H1 (cell line): ENCODE data around the gene ABCA2. TPM values are rescaled to one million over a fixed set of nuclear protein-coding genes. Genes with fewer than 3 reads are reported as not detected.

Experiments
- CTCF ChIA-PET: fragments of 300-600 bp; sonication (Branson Sonifier 250); formaldehyde crosslinking; loops from one replicate; lab custom pipeline; 2021; ENCODE audit not compliant: partially characterized antibody; lab: Charles Lee
- POLR2A ChIA-PET: fragments of 300-600 bp; sonication (Branson Sonifier 250); formaldehyde crosslinking; loops from one replicate; lab custom pipeline; 2021; ENCODE audit warnings: inconsistent platforms; ENCODE audit not compliant: partially characterized antibody; lab: Charles Lee
- DNase-seq, 2 experiments: peaks; one replicate each; pipeline versions ENCODE4 v3.0.0 to v3.0.0-alpha.2; 2010 to 2022; ENCODE audit warnings: low spot score in 2 of 2, low read depth in 1 of 2, mixed read lengths in 1 of 2
- FAIRE-seq: peaks from 2 replicates; lab custom pipeline; 2011; peaks lifted over from hg19 to GRCh38; lab: Jason Lieb, UNC
- H2AFZ ChIP-seq: 2 replicates; pipeline ENCODE4 v1.8.1; 2012; ENCODE audit warnings: low read length, inconsistent platforms
- H2AK5ac ChIP-seq: 2 replicates; pipeline ENCODE4 v1.6.1; 2013; ENCODE audit warnings: low read depth, low read length
- H2BK120ac ChIP-seq: replicated peaks from 2 replicates; pipeline ENCODE3; 2013; ENCODE audit warnings: low read depth, low read length, inconsistent platforms
- H2BK12ac ChIP-seq: 2 replicates; pipeline ENCODE4 v1.6.1; 2013; ENCODE audit warnings: low read depth, low read length
- H2BK15ac ChIP-seq: 2 replicates; pipeline ENCODE4 v1.6.1; 2013; ENCODE audit warnings: low read length
- H2BK20ac ChIP-seq: 2 replicates; pipeline ENCODE4 v1.6.1; 2013; ENCODE audit warnings: low read length
- H2BK5ac ChIP-seq: 2 replicates; pipeline ENCODE4 v1.6.1; 2013; ENCODE audit warnings: low read depth, low read length
- H3K14ac ChIP-seq: 2 replicates; pipeline ENCODE4 v1.6.1; 2013; ENCODE audit warnings: inconsistent platforms; ENCODE audit not compliant: insufficient read length
- H3K18ac ChIP-seq: 2 replicates; pipeline ENCODE4 v1.6.1; 2013; ENCODE audit warnings: low read length; ENCODE audit errors: extremely low read depth
- H3K23ac ChIP-seq: 2 replicates; pipeline ENCODE4 v1.6.1; 2013; ENCODE audit warnings: inconsistent platforms; ENCODE audit not compliant: insufficient read length
- H3K23me2 ChIP-seq: 2 replicates; pipeline ENCODE4 v1.6.1; 2013; ENCODE audit warnings: low read depth, low read length
- H3K27ac ChIP-seq: 2 replicates; pipeline ENCODE4 v1.6.1; 2011; ENCODE audit warnings: low read depth, low read length, inconsistent platforms
- H3K27me3 ChIP-seq, 4 experiments: replicated peaks in 1 of 4; 1 replicate in 1 of 4; 2 replicates in 3 of 4; pipeline versions ENCODE4 v1.6.1 to v1.8.1; 2011 to 2013; ENCODE audit warnings: low read length in 3 of 4, mild to moderate bottlenecking in 3 of 4, inconsistent platforms in 2 of 4, mixed read lengths in 2 of 4, moderate library complexity in 1 of 4; ENCODE audit not compliant: control insufficient read depth in 3 of 4, insufficient read depth in 3 of 4; ENCODE audit errors: extremely low read depth in 1 of 4
- H3K36me3 ChIP-seq, 4 experiments: 2 replicates each; pipeline versions ENCODE4 v1.6.1 to v1.8.1; 2011 to 2013; ENCODE audit warnings: mild to moderate bottlenecking in 4 of 4, low read length in 3 of 4, moderate library complexity in 2 of 4, control low read depth in 1 of 4, inconsistent platforms in 1 of 4; ENCODE audit not compliant: insufficient read depth in 4 of 4, control insufficient read depth in 2 of 4
- H3K4ac ChIP-seq: replicated peaks from 2 replicates; pipeline ENCODE3; 2013; ENCODE audit warnings: low read length, low read depth, mixed read lengths, inconsistent platforms; ENCODE audit not compliant: insufficient read length
- H3K4me1 ChIP-seq, 4 experiments: replicated peaks in 1 of 4; 1 replicate in 1 of 4; 2 replicates in 3 of 4; pipeline versions ENCODE4 v1.6.1 to v1.8.1; 2011 to 2013; ENCODE audit warnings: low read length in 3 of 4, inconsistent platforms in 2 of 4, mixed read lengths in 1 of 4; ENCODE audit not compliant: insufficient read depth in 4 of 4, control insufficient read depth in 3 of 4
- H3K4me2 ChIP-seq, 2 experiments: 2 replicates each; pipeline versions ENCODE4 v1.6.1 to v1.8.1; 2011 to 2013; ENCODE audit warnings: low read depth in 2 of 2, low read length in 2 of 2, control low read depth in 1 of 2, inconsistent platforms in 1 of 2, mild to moderate bottlenecking in 1 of 2; ENCODE audit not compliant: insufficient read depth in 1 of 2
- H3K4me3 ChIP-seq, 4 experiments: fragments of 200-600, 300-600 bp in 1 of 4; sonication (generic), shearing (Covaris generic), sonication (Bioruptor Twin) in 1 of 4; 2 replicates each; pipeline versions ENCODE4 v1.5.1 to v1.8.1; 2011 to 2016; ENCODE audit warnings: low read length in 4 of 4, low read depth in 3 of 4, control low read depth in 2 of 4, inconsistent platforms in 2 of 4, mild to moderate bottlenecking in 2 of 4, mixed read lengths in 1 of 4, moderate library complexity in 1 of 4; ENCODE audit not compliant: insufficient read depth in 2 of 4; ENCODE audit errors: extremely low read depth in 1 of 4
- H3K56ac ChIP-seq: replicated peaks from 2 replicates; pipeline ENCODE3; 2013; ENCODE audit warnings: low read depth, mild to moderate bottlenecking, mixed read lengths, low read length, inconsistent platforms; ENCODE audit not compliant: insufficient read length
- H3K79me1 ChIP-seq: 2 replicates; pipeline ENCODE4 v1.6.1; 2013; ENCODE audit warnings: low read depth, low read length, control low read depth
- H3K79me2 ChIP-seq, 2 experiments: 2 replicates each; pipeline versions ENCODE4 v1.6.1 to v1.8.1; 2012 to 2013; ENCODE audit warnings: low read length in 2 of 2, mild to moderate bottlenecking in 2 of 2, inconsistent platforms in 1 of 2; ENCODE audit not compliant: insufficient read depth in 2 of 2, control insufficient read depth in 1 of 2
- H3K9ac ChIP-seq, 4 experiments: replicated peaks in 1 of 4; 1 replicate in 1 of 4; 2 replicates in 3 of 4; pipeline versions ENCODE4 v1.6.1 to v1.8.1; 2011 to 2013; ENCODE audit warnings: low read depth in 3 of 4, low read length in 3 of 4, control low read depth in 2 of 4, mild to moderate bottlenecking in 2 of 4, moderate library complexity in 2 of 4, inconsistent platforms in 1 of 4; ENCODE audit errors: extremely low read depth in 1 of 4
- H3K9me3 ChIP-seq, 2 experiments: 2 replicates each; pipeline versions ENCODE4 v1.6.1 to v1.8.1; 2012 to 2013; ENCODE audit warnings: mild to moderate bottlenecking in 2 of 2, moderate library complexity in 2 of 2, control low read depth in 1 of 2, inconsistent platforms in 1 of 2, low read depth in 1 of 2, low read length in 1 of 2, mixed read lengths in 1 of 2; ENCODE audit not compliant: insufficient read depth in 2 of 2
- H4K20me1 ChIP-seq, 2 experiments: replicated peaks in 1 of 2; 2 replicates each; pipeline versions ENCODE3 to v1.8.1; 2011 to 2013; ENCODE audit warnings: inconsistent platforms in 2 of 2, low read length in 2 of 2, mild to moderate bottlenecking in 1 of 2; ENCODE audit not compliant: insufficient read depth in 2 of 2, control insufficient read depth in 1 of 2
- H4K5ac ChIP-seq: 2 replicates; pipeline ENCODE4 v1.6.1; 2013; ENCODE audit warnings: low read length, low read depth, mixed read lengths, inconsistent platforms; ENCODE audit not compliant: insufficient read length
- H4K8ac ChIP-seq: 2 replicates; pipeline ENCODE4 v1.8.0; 2013; ENCODE audit warnings: mild to moderate bottlenecking, moderate library complexity, low read length, inconsistent platforms; ENCODE audit not compliant: insufficient read depth; ENCODE audit errors: extremely low read depth
- H4K91ac ChIP-seq: replicated peaks from 2 replicates; pipeline ENCODE3; 2013; ENCODE audit warnings: low read length, mixed read lengths, inconsistent platforms; ENCODE audit not compliant: insufficient read length
- E2F6 ChIP-seq: IDR thresholded peaks from 2 replicates; pipeline ENCODE4 v1.6.1; 2012; ENCODE audit warnings: inconsistent platforms
- RBBP5 ChIP-seq: IDR thresholded peaks from 2 replicates; pipeline ENCODE4 v1.7.1; 2012; ENCODE audit warnings: low read depth, mild to moderate bottlenecking, inconsistent platforms, low read length, moderate library complexity, borderline replicate concordance
- TCF12 ChIP-seq: IDR thresholded peaks from 2 replicates; pipeline ENCODE4 v1.6.1; 2011; ENCODE audit warnings: low read depth, mild to moderate bottlenecking, low read length
- WGBS, 2 experiments: shearing (Covaris generic) in 1 of 2; methylation state at CpG; one replicate each; pipeline versions ENCODE4 v1.1.6 to v1.1.7; 2013 to 2015; ENCODE audit warnings: low lambda C conversion rate in 2 of 2, mixed read lengths in 2 of 2, inconsistent platforms in 1 of 2, low coverage in 1 of 2, missing lambda C conversion rate in 1 of 2; ENCODE audit not compliant: insufficient replicate concordance in 2 of 2, insufficient coverage in 1 of 2, insufficient read length in 1 of 2; ENCODE audit errors: extremely low coverage in 1 of 2, missing lambda C conversion rate in 1 of 2; 5-methylcytosine and 5-hydroxymethylcytosine counted together
- polyA plus RNA-seq, 7 experiments: library from polyadenylated mRNA; depleted of rRNA in 3 of 7; stranded (reverse) in 5 of 7; unstranded in 2 of 7; fragments of >200 nt in 5 of 7; fragments of 200-250 nt in 2 of 7; gene quantifications; 1 replicate in 5 of 7; 2 replicates in 1 of 7; 4 replicates in 1 of 7; pipeline versions ENCODE4 v1.2.1 to v1.2.3, GENCODE V29; 2011 to 2013; ENCODE audit warnings: missing spikeins in 2 of 7, mixed read lengths in 2 of 7
- total RNA-seq: library from RNA; stranded (reverse); fragmentation: NEBNext Ultra II Directional; extraction: Animal tissue kit (Norgen Biotek cat#: 25700); gene quantifications from 2 replicates; pipeline ENCODE4 v1.2.1, GENCODE V29; 2021

Gene ABCA2
- total and polyA plus RNA-seq, 2 of the 8 experiments (the other 6 are each of a cell fraction or from before 2014, with no cell fraction given): 12.5 to 14.3 TPM

GRCh38 chr9:137017791-137018497, 10.1 kb downstream of the ABCA2 start:
- Histone ChIP-seq H2BK120ac (no peak overlapping the region), H2BK12ac (no peak overlapping the region), H3K79me1 (no peaks in the 10 kb centered on the region), H3K36me3 (peaks cover 0 to 13% (median 0%) of the 10 kb centered on the region in 4 experiments; a peak in 1 of 8 replicates), H3K9me3 (peaks cover 0 to 27% of the 10 kb centered on the region in 2 experiments; a peak in 2 of 4 replicates), H4K5ac (no peak overlapping the region), H2BK5ac (no peak overlapping the region), H2BK15ac (no peak overlapping the region), H4K91ac (no peak overlapping the region), H3K4me2 (no peak overlapping the region), H3K27ac (no peak overlapping the region), H3K23me2 (no peaks in the 10 kb centered on the region; the same call in 1 of the 2 replicates), H3K23ac (no peak overlapping the region), H3K14ac (no peak overlapping the region), H3K18ac (no peak overlapping the region; the same call in 1 of the 2 replicates), H3K27me3 (no peaks in the 10 kb centered on the region; a peak in 1 of 7 replicates), H3K56ac (no peak overlapping the region), H2AFZ (no peak overlapping the region), H3K9ac (no peak overlapping the region), H4K20me1 (peaks cover 0 to 5% of the 10 kb centered on the region in 2 experiments), H2AK5ac (no peak overlapping the region), H3K4me1 (peaks cover 0 to 10% (median 3%) of the 10 kb centered on the region in 4 experiments; a peak in 3 of 7 replicates), H3K79me2 (no peaks in the 10 kb centered on the region), H3K4ac (no peak overlapping the region), H4K8ac (no peak overlapping the region), H2BK20ac (no peak overlapping the region), H3K4me3 (no peak overlapping the region)
- no peak for FAIRE-seq
- TF ChIP-seq TCF12 (no peak), RBBP5 (no peak), E2F6 (peak; percentile 20; the same call in 1 of the 2 replicates)
- 92% methylated on average over 27 of the region's 45 CpGs; no CpG with 5 or more reads in 1 of the 2 experiments for WGBS, 2 experiments
- CTCF ChIA-PET: interaction anchor here (0.6 to 7.2 kb wide), 6 partner anchors 12 to 250 kb away, joined by 3 to 54 read pairs (median 3); partner anchors contain the start of genes ABCA2 and FUT7
- POLR2A ChIA-PET: no interaction called here
- DNase-seq: no peak
